Stimulated activated CD4-positive, alpha-beta T cell treated with anti-CD3 and anti-CD28 coated beads, Interleukin-15, amount 100 ng/mL, for 48 hours (primary cell): ENCODE results near the gene FOXP1.

ENCODE experiments used
- DNase-seq, 2 donors: peaks; one replicate each; pipeline ENCODE4 v3.0.0-alpha.2; 2020; ENCODE audit warnings: low read depth in 2 of 2

FOXP1 gene

DNA sequence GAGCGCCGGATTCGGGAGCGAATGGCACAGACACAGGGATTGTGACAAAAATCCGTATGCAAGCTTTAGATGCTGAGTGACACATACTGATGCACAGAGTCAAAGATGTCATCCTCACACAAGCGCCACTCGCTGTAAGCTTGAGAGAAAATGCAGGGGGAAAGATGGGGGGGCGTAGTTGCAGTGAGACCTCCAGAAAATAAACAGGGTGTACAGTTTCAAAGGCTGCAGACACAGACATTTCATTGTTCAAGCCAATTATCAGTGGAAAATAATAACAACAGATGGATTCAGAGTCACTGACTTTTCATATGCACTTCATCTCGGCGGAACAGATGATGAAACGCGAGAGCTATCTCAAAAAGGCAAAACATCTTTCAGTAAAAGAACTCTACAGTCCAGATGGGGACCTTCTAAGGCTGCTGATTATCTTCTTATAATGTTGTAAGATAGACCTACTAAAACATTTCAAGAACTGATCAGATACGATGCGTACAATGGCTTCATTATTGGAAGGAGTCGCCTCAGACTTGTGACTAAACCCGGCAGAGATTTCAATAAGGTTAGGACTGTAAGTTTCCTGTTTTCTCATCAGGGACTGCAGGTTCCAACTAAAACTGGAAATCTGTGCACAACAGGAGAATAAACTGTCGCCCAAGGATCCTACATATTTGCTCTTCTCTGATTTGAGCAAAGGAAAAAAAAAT lies 275.4 kb downstream of the FOXP1 start:
- DNase-seq = no peak

- DNase-seq = no peak
Measured at GRCh38 chr3:71305231-71306206, 278.0 kb downstream of the FOXP1 start.

DNA sequence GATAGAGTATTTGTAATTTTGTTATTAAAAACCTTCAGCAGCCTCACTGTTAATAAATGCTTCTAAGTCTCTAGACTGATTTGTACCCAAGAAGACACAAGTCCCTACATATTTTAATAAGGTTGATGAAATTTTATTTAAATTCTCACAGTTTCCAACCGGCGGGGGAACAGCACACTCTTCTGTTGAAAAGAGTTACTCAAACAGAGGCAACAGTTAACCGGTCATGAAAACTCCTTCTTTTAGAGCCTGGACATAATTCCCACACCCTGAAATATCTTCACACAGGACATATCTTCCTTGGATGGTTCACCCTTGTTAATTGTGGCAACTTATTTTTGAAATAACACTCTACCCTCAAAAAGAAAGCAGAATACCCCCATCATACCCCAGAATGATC lies 278.8 kb downstream of the FOXP1 start:
- no peak for DNase-seq

GRCh38 chr3:71304247-71304646 lies 279.3 kb downstream of the FOXP1 start:
- no peak for DNase-seq

GRCh38 chr3:71303627-71304200 lies 279.8 kb downstream of the FOXP1 start:
- DNase-seq = no peak

- DNase-seq = no peak
Measured at GRCh38 chr3:71302604-71303003, 280.9 kb downstream of the FOXP1 start.

- no peak for DNase-seq
Measured at GRCh38 chr3:71300951-71301393, 282.6 kb downstream of the FOXP1 start.

DNA sequence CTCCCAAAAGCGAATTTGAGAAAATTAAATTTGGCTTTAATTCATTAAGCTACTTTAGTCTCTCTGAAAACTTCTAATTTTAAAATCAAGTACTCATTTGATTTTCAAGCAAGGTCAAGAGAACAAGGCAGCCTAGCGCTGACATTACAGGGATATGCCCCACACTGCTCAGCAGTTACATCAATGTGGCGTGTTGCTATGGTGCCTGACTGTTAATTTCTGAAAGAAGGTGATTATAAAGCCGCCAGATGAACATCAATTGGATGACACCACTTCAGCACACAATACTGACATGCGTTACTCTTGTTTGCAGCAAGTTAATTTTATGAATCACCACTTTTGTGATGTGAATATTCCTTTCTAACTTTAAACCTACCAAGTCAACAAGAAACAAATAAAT lies 284.4 kb downstream of the FOXP1 start:
- no peak for DNase-seq

GRCh38 chr3:71294919-71295318 lies 288.6 kb downstream of the FOXP1 start:
- DNase-seq = no peak

GRCh38 chr3:71290301-71290700 lies 293.2 kb downstream of the FOXP1 start:
- no peak for DNase-seq

GRCh38 chr3:71288269-71288930 lies 295.1 kb downstream of the FOXP1 start:
- no peak for DNase-seq

DNA sequence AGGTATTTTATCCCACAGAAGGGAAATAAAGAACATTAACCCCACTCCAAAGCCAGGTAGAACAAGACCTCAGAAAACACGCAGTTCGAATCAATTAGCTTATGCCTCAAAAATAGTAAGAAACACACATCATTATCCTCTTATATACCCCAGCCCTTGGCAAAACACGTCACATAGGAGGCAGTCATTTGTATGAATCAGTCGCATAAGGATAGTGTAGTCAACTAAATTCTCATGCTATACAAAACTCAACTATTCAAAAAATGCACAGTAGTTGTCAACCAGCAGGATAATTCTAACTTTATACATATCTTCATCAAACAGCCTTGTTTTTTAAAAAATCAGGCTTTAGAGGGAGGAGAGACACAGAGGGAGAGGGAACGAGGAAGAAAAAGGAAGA lies 298.4 kb downstream of the FOXP1 start:
- no peak for DNase-seq

DNA sequence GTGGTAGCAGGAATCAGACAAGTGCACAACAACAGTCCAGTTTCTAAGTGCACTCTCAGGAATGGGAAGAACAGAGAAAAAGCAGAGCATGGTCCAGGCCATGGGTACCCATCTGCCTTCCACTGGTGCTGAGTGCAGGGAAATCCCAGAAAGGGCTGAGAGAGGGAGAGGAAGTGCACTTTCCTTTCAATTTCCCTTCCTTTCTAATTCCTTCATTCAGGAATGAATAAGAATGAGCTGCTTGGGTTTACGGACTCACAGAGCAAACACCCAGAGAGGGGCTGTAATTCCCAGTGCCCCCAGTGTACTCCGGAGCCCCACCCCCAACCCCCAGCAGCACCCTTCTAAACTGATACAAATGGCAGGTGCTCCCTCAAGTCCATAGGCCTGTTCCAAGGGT lies 300.6 kb downstream of the FOXP1 start:
- DNase-seq = no peak

GRCh38 chr3:71281280-71281679 lies 302.2 kb downstream of the FOXP1 start:
- no peak for DNase-seq

DNA sequence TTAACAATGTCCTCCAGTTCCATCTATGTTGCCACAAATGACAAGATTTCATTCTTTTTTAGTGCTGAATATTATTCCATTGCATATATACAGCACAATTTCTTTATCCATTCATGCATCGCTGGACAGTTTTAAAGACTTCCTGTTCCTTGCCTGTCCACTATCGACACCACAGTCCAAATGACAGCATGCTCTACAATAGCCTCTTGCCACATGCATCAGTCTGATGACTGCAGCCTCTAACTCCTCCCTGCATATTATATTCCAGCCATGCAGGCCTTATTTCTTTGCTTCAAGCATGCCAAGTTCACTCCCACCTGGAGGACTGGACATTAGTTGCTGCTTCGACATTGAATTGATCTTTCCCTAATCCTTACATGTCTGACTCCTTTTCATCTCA lies 306.2 kb downstream of the FOXP1 start:
- no peak for DNase-seq

DNA sequence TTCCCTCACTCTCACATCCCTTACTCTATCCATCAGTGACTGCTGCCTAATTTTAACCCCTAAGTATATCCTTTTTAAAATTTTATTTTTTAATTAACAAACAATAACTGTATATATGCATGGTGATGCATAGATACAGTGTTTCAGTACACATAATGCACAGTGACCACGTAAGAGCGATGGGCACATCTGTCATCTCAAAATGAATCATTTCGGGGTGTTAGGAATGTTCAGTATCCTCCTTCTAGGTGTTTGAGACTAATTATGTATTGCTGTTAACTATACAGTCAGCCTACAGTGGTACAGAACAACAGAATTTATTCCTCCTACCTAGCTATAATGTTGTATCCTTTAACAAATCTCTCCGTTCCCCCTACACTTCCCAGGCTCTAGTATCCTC lies 307.0 kb downstream of the FOXP1 start:
- no peak for DNase-seq

- DNase-seq = no peak
Measured at GRCh38 chr3:71273453-71273852, 310.1 kb downstream of the FOXP1 start.

GRCh38 chr3:71271596-71271995 lies 311.9 kb downstream of the FOXP1 start:
- DNase-seq = no peak

- DNase-seq = no peak
Measured at GRCh38 chr3:71269906-71270305, 313.6 kb downstream of the FOXP1 start.

GRCh38 chr3:71268462-71268999 lies 315.0 kb downstream of the FOXP1 start:
- no peak for DNase-seq

DNA sequence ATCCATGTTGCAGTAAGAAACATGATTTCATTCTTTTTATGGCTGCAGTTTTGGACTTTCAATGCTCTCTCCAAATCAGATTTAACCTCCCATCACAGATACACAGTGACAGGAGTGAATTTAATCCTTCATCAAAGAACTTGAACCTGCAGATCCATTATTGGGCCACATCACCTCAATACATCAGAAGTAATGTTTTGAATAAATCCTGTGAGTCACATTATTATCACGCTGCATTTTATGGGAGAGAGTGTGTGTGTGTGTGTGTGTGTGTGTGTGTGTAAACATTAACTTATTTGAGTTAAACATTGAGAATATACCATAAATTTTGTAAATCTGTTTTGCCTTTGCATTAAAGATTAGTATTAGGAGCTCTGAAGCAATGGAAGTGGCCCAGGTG lies 316.7 kb downstream of the FOXP1 start:
- DNase-seq = no peak
